BE2C (cell line): Measurements from ENCODE around the gene NPLOC4.

Experiments used
- DNase-seq: peaks from one replicate; pipeline ENCODE4 v3.0.0-alpha.2; 2020
- H3K27me3 ChIP-seq: fragments of 250-450 bp; sonication (Bioruptor Pico); 2 replicates; pipeline ENCODE4 v1.5.1; 2020; ENCODE audit warnings: mild to moderate bottlenecking
- H3K36me3 ChIP-seq: fragments of 250-450 bp; sonication (Bioruptor Pico); 2 replicates; pipeline ENCODE4 v1.5.1; 2020; ENCODE audit warnings: mild to moderate bottlenecking
- H3K4me1 ChIP-seq: fragments of 250-450 bp; sonication (Bioruptor Pico); 2 replicates; pipeline ENCODE4 v1.5.1; 2020
- H3K4me3 ChIP-seq: 2 replicates; pipeline ENCODE4 v1.5.1; 2011; ENCODE audit warnings: low read depth, low read length
- H3K9me3 ChIP-seq: fragments of 250-450 bp; sonication (Bioruptor Pico); 2 replicates; pipeline ENCODE4 v1.5.1; 2020
- TF ChIP-seq, protein P1 (sequence below): IDR thresholded peaks from 2 replicates; pipeline ENCODE4 v1.5.1; 2012; ENCODE audit warnings: mild to moderate bottlenecking, low read depth, low read length

The NPLOC4 gene

DNA sequence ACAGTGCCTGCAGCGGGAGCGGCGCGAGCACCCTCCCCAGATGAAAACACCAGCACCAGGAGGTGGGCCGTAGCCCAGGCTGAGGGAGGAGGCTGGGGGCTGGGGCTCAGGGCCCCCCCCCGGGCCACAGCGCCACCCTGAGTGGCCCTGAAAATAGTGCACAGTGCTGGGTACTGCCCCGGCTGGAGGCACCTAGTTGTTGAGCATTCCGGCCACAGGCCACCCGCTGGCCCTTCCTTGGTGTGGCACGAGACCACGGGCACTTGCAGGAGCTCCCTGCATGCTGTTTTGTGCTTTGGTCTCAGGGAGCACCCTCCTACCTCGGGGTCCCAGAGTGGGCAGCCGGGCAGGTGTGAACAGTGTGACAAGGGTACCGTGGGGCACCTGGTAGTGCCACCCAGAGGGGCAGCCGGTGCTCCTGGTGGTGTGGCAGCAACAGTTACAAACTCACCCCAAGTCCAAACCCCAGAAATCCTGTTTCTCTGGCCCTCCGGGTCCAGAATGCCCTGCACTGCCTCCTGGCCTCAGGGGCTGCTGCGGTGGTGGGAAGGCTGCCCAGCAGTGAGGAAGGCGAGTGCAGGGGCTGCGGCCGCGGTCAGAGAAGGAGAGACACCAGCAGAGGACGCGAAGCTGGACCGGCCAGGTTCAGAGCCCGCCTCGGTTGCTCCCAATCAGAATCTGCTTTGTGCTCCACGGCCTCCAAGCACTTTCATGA lies 96.8 kb downstream of the NPLOC4 start:
- Histone ChIP-seq H3K4me3 (no peak overlapping the region), H3K4me1 (peaks cover 18% of the 10 kb centered on the region), H3K36me3 (peaks cover 18% of the 10 kb centered on the region), H3K9me3 (no peaks in the 10 kb centered on the region), H3K27me3 (no peaks in the 10 kb centered on the region)
- TF ChIP-seq, protein P1, sequence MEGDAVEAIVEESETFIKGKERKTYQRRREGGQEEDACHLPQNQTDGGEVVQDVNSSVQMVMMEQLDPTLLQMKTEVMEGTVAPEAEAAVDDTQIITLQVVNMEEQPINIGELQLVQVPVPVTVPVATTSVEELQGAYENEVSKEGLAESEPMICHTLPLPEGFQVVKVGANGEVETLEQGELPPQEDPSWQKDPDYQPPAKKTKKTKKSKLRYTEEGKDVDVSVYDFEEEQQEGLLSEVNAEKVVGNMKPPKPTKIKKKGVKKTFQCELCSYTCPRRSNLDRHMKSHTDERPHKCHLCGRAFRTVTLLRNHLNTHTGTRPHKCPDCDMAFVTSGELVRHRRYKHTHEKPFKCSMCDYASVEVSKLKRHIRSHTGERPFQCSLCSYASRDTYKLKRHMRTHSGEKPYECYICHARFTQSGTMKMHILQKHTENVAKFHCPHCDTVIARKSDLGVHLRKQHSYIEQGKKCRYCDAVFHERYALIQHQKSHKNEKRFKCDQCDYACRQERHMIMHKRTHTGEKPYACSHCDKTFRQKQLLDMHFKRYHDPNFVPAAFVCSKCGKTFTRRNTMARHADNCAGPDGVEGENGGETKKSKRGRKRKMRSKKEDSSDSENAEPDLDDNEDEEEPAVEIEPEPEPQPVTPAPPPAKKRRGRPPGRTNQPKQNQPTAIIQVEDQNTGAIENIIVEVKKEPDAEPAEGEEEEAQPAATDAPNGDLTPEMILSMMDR = no peak
- peak; percentile 11 for DNase-seq

DNA sequence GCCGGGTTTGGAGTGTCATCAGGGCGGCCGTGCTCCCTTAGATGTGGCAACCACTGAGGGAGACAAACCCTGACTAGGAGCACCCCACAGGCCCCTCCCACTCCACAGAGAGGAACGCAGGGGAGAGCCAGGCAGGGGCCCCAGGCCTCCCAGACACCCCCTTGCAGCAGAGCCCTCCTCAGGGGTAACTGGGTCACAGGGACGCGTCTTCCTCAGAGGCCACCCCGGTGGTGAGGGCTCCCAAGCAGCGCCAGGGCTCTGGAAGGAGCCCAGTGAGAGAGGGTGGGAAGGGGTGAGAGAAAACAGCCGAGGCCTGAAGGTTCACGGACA lies 97.4 kb downstream of the NPLOC4 start:
- H3K27me3 ChIP-seq = no peaks in the 10 kb centered on the region
- TF ChIP-seq, protein P1 = no peak
- peak; percentile 14 for DNase-seq
- H3K36me3 ChIP-seq = peaks cover 16% of the 10 kb centered on the region
- H3K9me3 ChIP-seq = no peaks in the 10 kb centered on the region
- H3K4me3 ChIP-seq = no peak overlapping the region
- peaks cover 22% of the 10 kb centered on the region for H3K4me1 ChIP-seq

DNA sequence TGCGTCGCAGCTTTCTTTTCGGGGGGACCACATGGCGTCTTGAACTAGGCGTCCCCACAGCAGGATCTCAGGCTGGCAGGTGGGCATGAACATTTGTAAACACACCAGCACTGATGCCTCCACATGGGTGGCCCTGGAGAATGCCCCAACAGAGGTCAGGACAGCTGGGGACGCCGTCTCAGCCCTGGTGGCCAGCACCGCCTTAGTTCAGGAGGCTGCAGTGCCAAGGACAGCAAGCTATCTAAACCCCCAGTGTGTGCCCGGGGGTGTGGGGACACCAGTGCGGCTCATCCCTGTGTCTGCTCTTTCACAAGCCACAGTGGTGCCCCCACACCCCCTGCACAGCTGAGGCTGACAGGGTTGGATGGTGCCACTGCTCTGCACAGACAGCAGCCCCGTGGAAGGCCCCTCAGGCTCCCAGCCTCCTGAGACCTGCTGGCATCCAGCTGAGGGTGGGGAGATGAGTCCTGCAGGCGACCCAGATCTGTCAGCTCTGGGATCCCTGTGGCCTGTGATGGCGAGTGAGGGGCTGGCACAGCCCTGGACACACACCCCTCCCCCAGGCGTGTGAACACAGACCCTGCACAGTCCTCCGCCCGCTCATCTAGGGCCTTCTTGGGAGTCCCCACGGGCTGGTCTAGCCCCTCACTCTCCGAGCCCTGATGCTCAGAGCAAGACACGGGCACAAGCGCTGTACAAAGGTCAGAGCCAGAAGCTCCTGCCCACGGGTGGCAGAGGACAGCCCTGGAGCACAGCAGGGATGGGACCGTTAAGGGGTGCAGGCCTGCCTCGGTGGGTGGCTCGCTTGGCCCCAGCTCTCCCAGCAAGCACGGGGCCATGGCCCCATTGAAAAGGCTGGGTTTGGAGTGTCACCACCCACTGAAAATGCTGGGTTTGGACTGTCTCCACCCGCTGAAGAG lies 98.0 kb downstream of the NPLOC4 start:
- no peak overlapping the region for H3K4me3 ChIP-seq
- peak; percentile 53 for DNase-seq
- peaks cover 28% of the 10 kb centered on the region for H3K4me1 ChIP-seq
- TF ChIP-seq, protein P1 = no peak
- H3K27me3 ChIP-seq = no peaks in the 10 kb centered on the region; the same call in 1 of the 2 replicates
- peaks cover 10% of the 10 kb centered on the region for H3K36me3 ChIP-seq
- no peaks in the 10 kb centered on the region for H3K9me3 ChIP-seq

DNA sequence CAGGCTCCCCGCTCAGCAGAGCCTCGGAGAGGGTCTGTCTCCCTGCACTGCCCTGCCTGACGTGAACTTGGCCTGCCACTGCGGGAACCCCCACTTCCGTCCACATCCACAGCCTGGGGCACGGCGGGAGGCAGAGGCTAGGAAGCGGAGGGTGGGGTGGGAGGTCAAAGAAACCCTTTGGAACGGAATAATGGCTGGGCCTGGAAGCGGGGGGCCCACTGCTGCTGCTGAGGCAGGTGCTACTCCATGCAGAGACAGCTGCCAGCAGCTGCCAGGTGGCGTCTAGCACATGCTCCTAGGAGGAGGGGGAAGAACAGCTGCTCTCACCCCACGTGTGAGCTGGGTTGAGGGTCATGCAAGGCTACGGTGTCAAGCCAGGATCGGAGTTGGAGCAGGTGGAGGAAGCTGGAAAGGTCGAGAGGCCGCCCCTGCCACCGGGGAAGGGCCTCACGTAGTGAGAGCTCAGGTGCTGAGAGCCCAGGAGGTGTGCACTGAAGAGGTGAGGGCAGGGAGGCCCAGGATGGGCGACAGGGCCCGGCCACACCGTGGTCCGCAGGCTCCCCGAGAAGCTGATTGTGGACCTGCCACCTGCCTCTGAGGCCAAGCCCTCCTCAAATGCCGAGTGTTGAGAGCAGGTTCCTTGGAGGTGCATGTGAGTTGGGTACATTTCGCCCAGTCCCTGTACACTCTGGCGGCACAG lies 98.9 kb downstream of the NPLOC4 start:
- Histone ChIP-seq H3K4me1 (peaks cover 32% of the 10 kb centered on the region), H3K27me3 (no peaks in the 10 kb centered on the region; the same call in 1 of the 2 replicates), H3K4me3 (no peak overlapping the region), H3K9me3 (no peaks in the 10 kb centered on the region), H3K36me3 (peaks cover 5% of the 10 kb centered on the region)
- TF ChIP-seq, protein P1 = no peak
- DNase-seq = peak; percentile 64

DNA sequence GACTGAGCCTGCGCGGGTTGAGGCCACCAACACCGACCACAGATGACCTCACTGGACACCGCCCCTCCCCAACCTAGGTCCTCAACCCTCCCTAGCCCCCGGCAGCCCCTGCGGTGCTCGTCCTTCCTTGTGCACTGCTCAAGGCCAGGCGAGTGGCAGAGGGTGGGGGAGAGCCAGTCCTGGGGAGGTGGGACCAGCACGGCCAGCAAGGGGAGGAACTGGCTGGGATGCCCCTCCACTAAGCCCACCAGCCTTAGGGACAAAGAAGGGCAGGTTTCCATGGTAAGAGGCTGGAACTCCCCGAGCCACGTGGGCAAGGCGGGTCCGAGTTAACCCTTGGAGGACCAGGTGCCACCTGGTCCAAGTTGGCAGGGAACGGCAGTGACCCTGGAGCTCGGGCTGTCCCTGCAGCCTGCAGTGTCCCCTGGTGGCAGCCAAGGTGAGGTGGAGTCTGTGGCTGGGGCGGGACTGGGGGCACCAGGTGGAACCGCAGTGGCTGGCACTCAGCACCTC lies 99.5 kb downstream of the NPLOC4 start:
- no peaks in the 10 kb centered on the region for H3K9me3 ChIP-seq
- no peaks in the 10 kb centered on the region; the same call in 1 of the 2 replicates for H3K27me3 ChIP-seq
- TF ChIP-seq, protein P1 = peak; percentile 81
- DNase-seq = peak; percentile 73
- H3K4me3 ChIP-seq = no peak overlapping the region
- peaks cover 32% of the 10 kb centered on the region for H3K4me1 ChIP-seq
- no peaks in the 10 kb centered on the region for H3K36me3 ChIP-seq
